Measurements from ENCODE around the gene BPTF. TPM values are rescaled to one million over a fixed set of nuclear protein-coding genes. Genes with fewer than 3 reads are reported as not detected.

The BPTF gene
- total and polyA plus RNA-seq, 2 of the 13 experiments (the other 11 are each of a cell fraction or from before 2014, with no cell fraction given) = 43.5 to 66.1 TPM

- TF ChIP-seq KIAA2018 (CRISPR knock-in tag; IDR thresholded peaks at IDR 0.05; ENCODE audit: borderline replicate concordance) (no peak), ZNF570 (CRISPR knock-in tag; IDR thresholded peaks at IDR 0.05; ENCODE audit: borderline replicate concordance) (no peak), ZNF142 (CRISPR knock-in tag; IDR thresholded peaks at IDR 0.05) (0 out of 2 replicates have a peak, but pooled peaks have one; percentile 19), ZBTB3 (CRISPR knock-in tag; IDR thresholded peaks at IDR 0.05; ENCODE audit: borderline replicate concordance, low read depth) (0 out of 2 replicates have a peak, but pooled peaks have one; percentile 25), ZNF441 (CRISPR knock-in tag; IDR thresholded peaks at IDR 0.05; ENCODE audit: borderline replicate concordance) (no peak), KAT8 (CRISPR knock-in tag; IDR thresholded peaks at IDR 0.05) (no peak), ZNF367 (CRISPR knock-in tag; IDR thresholded peaks at IDR 0.05; ENCODE audit: borderline replicate concordance) (no peak), ZNF775 (CRISPR knock-in tag; IDR thresholded peaks at IDR 0.05; ENCODE audit: borderline replicate concordance) (0 out of 2 replicates have a peak, but pooled peaks have one; percentile 48), EZH2 (conservative IDR thresholded peaks at IDR 0.05; ENCODE audit: low read depth, low read length) (no peak)
These were observed 167.3 kb downstream of the BPTF start (continued) for GRCh38 chr17:67992548-67993152.

Measured in HepG2 (cell line).